ENCODE measurements around the gene FSTL4.

GRCh38 chr5:133253671-133254070, 358.7 kb downstream of the FSTL4 start:
- TF ChIP-seq POLR2A (IDR thresholded peaks at IDR 0.05): no peak
- TF ChIP-seq, protein P1, sequence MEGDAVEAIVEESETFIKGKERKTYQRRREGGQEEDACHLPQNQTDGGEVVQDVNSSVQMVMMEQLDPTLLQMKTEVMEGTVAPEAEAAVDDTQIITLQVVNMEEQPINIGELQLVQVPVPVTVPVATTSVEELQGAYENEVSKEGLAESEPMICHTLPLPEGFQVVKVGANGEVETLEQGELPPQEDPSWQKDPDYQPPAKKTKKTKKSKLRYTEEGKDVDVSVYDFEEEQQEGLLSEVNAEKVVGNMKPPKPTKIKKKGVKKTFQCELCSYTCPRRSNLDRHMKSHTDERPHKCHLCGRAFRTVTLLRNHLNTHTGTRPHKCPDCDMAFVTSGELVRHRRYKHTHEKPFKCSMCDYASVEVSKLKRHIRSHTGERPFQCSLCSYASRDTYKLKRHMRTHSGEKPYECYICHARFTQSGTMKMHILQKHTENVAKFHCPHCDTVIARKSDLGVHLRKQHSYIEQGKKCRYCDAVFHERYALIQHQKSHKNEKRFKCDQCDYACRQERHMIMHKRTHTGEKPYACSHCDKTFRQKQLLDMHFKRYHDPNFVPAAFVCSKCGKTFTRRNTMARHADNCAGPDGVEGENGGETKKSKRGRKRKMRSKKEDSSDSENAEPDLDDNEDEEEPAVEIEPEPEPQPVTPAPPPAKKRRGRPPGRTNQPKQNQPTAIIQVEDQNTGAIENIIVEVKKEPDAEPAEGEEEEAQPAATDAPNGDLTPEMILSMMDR (IDR thresholded peaks at IDR 0.05): no peak

All from uterus (tissue), 2 donors.